ENCODE measurements around the gene SPON2. TPM values are rescaled to one million over a fixed set of nuclear protein-coding genes. Genes with fewer than 3 reads are reported as not detected.

The SPON2 gene
- polyA plus RNA-seq, 1 donor (not counting 4 experiments of a cell fraction or from before 2014, with no cell fraction given) = 3.3 TPM

DNA sequence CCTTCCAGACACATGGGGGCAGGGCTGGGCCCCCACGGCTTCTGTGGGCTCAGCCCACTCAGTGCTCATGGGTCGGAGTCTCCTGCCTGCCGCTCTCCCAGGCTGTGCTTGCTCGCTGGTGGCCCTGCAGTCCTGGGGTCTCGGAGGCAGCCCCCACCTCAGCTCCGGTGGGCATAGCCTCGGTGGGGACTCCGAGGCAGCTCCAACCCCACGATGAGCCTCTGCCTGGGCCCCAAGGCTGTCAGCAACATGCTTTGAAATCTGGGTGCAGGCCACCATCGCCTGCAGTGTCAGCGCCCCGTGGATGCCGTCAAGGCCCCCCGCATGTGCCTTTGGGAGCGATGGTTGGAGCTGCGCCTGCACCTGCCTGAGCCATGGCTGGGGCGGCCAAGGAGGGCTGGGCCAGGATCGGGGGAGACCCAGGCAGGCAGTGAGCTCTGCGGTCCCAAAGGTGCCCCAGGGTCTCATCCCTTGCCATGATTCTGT is 30.2 kb upstream of the SPON2 start:
- H3K9ac ChIP-seq (ENCODE audit: control insufficient read depth, extremely low read depth, insufficient read depth, low read length) = no peak overlapping the region
- H3K4me3 ChIP-seq (ENCODE audit: control insufficient read depth in 2 of 3, extremely low read depth in 1 of 3, insufficient read depth in 2 of 3, low read depth in 1 of 3, low read length in 3 of 3) = no peak overlapping the region
- no peak overlapping the region for H3K4me2 ChIP-seq (ENCODE audit: control insufficient read depth, extremely low read depth, insufficient read depth, low read depth, low read length)
- FAIRE-seq (no peak), DNase-seq (ENCODE audit: low read depth, low spot score) (no peak)
- no peak overlapping the region for H3K27ac ChIP-seq (ENCODE audit: control insufficient read depth, insufficient read depth, low read length)
- no peak overlapping the region for H2AFZ ChIP-seq (ENCODE audit: control insufficient read depth, low read length)
- H3K4me1 ChIP-seq (ENCODE audit: control insufficient read depth, extremely low read depth, insufficient read depth, low read length) = no peaks in the 10 kb centered on the region
- peaks cover 7% of the 10 kb centered on the region for H3K27me3 ChIP-seq (ENCODE audit: control insufficient read depth, extremely low read depth, insufficient read depth, low read length)
- no peak for TF ChIP-seq CTCF (optimal IDR thresholded peaks at IDR 0.05 in 1 of 3, IDR thresholded peaks at IDR 0.05 in 1 of 3, conservative IDR thresholded peaks at IDR 0.05 in 1 of 3; ENCODE audit: extremely low read depth in 1 of 3, insufficient read depth in 2 of 3, low read length in 3 of 3)
- no peak for TF ChIP-seq EZH2 (IDR thresholded peaks at IDR 0.05; ENCODE audit: low read length)
- H3K79me2 ChIP-seq (ENCODE audit: control insufficient read depth, insufficient read depth, low read length) = no peaks in the 10 kb centered on the region
- H4K20me1 ChIP-seq (ENCODE audit: control insufficient read depth, extremely low read depth, insufficient read depth, low read length) = no peaks in the 10 kb centered on the region
- H3K36me3 ChIP-seq (ENCODE audit: control insufficient read depth in 2 of 2, extremely low read depth in 1 of 2, insufficient read depth in 2 of 2, low read length in 2 of 2) = no peaks in the 10 kb centered on the region
- dilution Hi-C loops (cut with MboI; ENCODE audit: extremely low pct_ligation_motif_present, low sequenced_read_pairs) = no loop called here
- no peaks in the 10 kb centered on the region for H3K9me1 ChIP-seq (ENCODE audit: control insufficient read depth, extremely low read depth, insufficient read depth, low read length)
- H3K9me3 ChIP-seq (ENCODE audit: control insufficient read depth, low read depth, low read length) = no peaks in the 10 kb centered on the region

DNA sequence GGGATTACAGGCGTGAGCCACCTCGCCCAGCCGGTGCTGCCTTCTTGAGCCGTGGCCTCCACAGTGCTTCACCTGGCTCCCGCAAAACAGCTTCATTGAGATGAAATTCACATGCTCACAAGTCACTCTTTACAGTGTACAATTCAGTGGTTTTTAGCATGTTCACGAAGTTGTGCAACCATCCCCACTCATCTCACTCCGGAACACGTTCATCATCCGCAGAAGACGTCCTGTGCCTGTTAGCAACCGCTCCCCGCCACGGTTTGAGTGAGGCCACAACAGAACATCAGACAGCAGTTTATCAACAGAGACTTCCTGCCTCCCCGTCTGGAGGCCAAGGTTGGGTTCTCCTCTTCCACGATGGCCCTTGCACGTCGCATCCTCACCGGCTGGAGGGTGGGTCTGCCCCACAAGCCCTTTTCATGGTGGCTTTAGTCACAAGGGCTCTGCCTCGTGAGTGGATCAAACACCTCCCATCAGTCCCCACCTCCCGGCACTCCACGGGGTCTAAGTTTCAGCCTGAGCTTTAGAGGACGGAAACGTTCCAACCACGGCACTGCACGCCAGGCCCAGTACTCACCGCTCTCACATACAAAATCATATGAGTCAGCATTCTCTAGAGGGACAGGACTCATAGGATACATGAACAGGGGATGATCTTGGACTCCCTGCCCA is 29.6 kb upstream of the SPON2 start:
- Histone ChIP-seq H3K27me3 (ENCODE audit: control insufficient read depth, extremely low read depth, insufficient read depth, low read length) (peaks cover 7% of the 10 kb centered on the region), H4K20me1 (ENCODE audit: control insufficient read depth, extremely low read depth, insufficient read depth, low read length) (no peaks in the 10 kb centered on the region), H3K36me3 (ENCODE audit: control insufficient read depth in 2 of 2, extremely low read depth in 1 of 2, insufficient read depth in 2 of 2, low read length in 2 of 2) (no peaks in the 10 kb centered on the region), H3K4me3 (ENCODE audit: control insufficient read depth in 2 of 3, extremely low read depth in 1 of 3, insufficient read depth in 2 of 3, low read depth in 1 of 3, low read length in 3 of 3) (no peak overlapping the region), H3K9me3 (ENCODE audit: control insufficient read depth, low read depth, low read length) (no peaks in the 10 kb centered on the region), H3K27ac (ENCODE audit: control insufficient read depth, insufficient read depth, low read length) (no peak overlapping the region), H2AFZ (ENCODE audit: control insufficient read depth, low read length) (no peak overlapping the region), H3K79me2 (ENCODE audit: control insufficient read depth, insufficient read depth, low read length) (no peaks in the 10 kb centered on the region), H3K9me1 (ENCODE audit: control insufficient read depth, extremely low read depth, insufficient read depth, low read length) (no peaks in the 10 kb centered on the region), H3K9ac (ENCODE audit: control insufficient read depth, extremely low read depth, insufficient read depth, low read length) (no peak overlapping the region), H3K4me2 (ENCODE audit: control insufficient read depth, extremely low read depth, insufficient read depth, low read depth, low read length) (no peak overlapping the region), H3K4me1 (ENCODE audit: control insufficient read depth, extremely low read depth, insufficient read depth, low read length) (no peaks in the 10 kb centered on the region)
- dilution Hi-C loops (cut with MboI; ENCODE audit: extremely low pct_ligation_motif_present, low sequenced_read_pairs) = no loop called here
- no peak for FAIRE-seq
- no peak for DNase-seq (ENCODE audit: low read depth, low spot score)
- TF ChIP-seq CTCF (optimal IDR thresholded peaks at IDR 0.05 in 1 of 3, IDR thresholded peaks at IDR 0.05 in 1 of 3, conservative IDR thresholded peaks at IDR 0.05 in 1 of 3; ENCODE audit: extremely low read depth in 1 of 3, insufficient read depth in 2 of 3, low read length in 3 of 3) (no peak), EZH2 (IDR thresholded peaks at IDR 0.05; ENCODE audit: low read length) (no peak)

Data from keratinocyte (primary cell).